ENCODE measurements around the gene TESK1.

Gene TESK1

GRCh38 chr9:35604578-35605350, at the start of gene TESK1:
TESK1 (plus strand) TSS chr9:35605262; CDS start chr9:35605620, 358 bp downstream.
- Histone ChIP-seq H3K27me3 (replicated peaks; ENCODE audit: insufficient read depth, low read length) (no peaks in the 10 kb centered on the region), H3K36me3 (replicated peaks; ENCODE audit: insufficient read depth, low read length) (no peaks in the 10 kb centered on the region), H2AFZ (ENCODE audit: low read length) (peak within 1 kb of the TSS; percentile 83), H3K27ac (ENCODE audit: low read length) (peak within 1 kb of the TSS; percentile 62; the same call in 1 of the 2 replicates), H3K79me2 (ENCODE audit: low read length) (peaks cover 15% of the 10 kb centered on the region), H3K4me2 (ENCODE audit: low read depth, low read length) (peak within 1 kb of the TSS; percentile 82), H3F3A (ENCODE audit: insufficient read depth, low read length) (peaks cover 6% of the 10 kb centered on the region), H3K4me1 (ENCODE audit: low read length) (peaks cover 16% of the 10 kb centered on the region), H3K9me2 (replicated peaks; ENCODE audit: insufficient read depth, low read length) (no peaks in the 10 kb centered on the region), H3K9me3 (replicated peaks; ENCODE audit: insufficient read depth, low read length) (no peaks in the 10 kb centered on the region), H3K9ac (ENCODE audit: low read length) (peak within 1 kb of the TSS; percentile 55; the same call in 1 of the 2 replicates), H4K20me1 (ENCODE audit: insufficient read depth, low read length) (no peaks in the 10 kb centered on the region), H3K4me3 (ENCODE audit: low read length) (peak within 1 kb of the TSS; percentile 78)
- DNase-seq, result peak; percentile 91
- TF ChIP-seq EZH2phosphoT487 (IDR thresholded peaks at IDR 0.05; ENCODE audit: low read length) (no peak), EZH2 (optimal IDR thresholded peaks at IDR 0.05; ENCODE audit: low read depth, low read length) (no peak), CTCF (IDR thresholded peaks at IDR 0.05; ENCODE audit: low read length) (no peak)

- no peaks in the 10 kb centered on the region for H3K79me2 ChIP-seq (ENCODE audit: low read length)
- no peaks in the 10 kb centered on the region for H3K27me3 ChIP-seq (replicated peaks; ENCODE audit: insufficient read depth, low read length)
Observed at GRCh38 chr9:35555881-35556280, 49.2 kb upstream of the TESK1 start.

GRCh38 chr9:35556776-35557175, 48.3 kb upstream of the TESK1 start:
- H3K36me3 ChIP-seq (replicated peaks; ENCODE audit: insufficient read depth, low read length), result no peaks in the 10 kb centered on the region
- no peaks in the 10 kb centered on the region for H3K79me2 ChIP-seq (ENCODE audit: low read length)
- no peaks in the 10 kb centered on the region for H3F3A ChIP-seq (ENCODE audit: insufficient read depth, low read length)
- no peak overlapping the region for H3K4me2 ChIP-seq (ENCODE audit: low read depth, low read length)
- no peaks in the 10 kb centered on the region for H3K9me2 ChIP-seq (replicated peaks; ENCODE audit: insufficient read depth, low read length)
- H3K27me3 ChIP-seq (replicated peaks; ENCODE audit: insufficient read depth, low read length), result no peaks in the 10 kb centered on the region
- H3K9me3 ChIP-seq (replicated peaks; ENCODE audit: insufficient read depth, low read length), result no peaks in the 10 kb centered on the region
- no peak for TF ChIP-seq EZH2 (optimal IDR thresholded peaks at IDR 0.05; ENCODE audit: low read depth, low read length)
- no peak overlapping the region for H3K9ac ChIP-seq (ENCODE audit: low read length)
- H4K20me1 ChIP-seq (ENCODE audit: insufficient read depth, low read length), result no peaks in the 10 kb centered on the region
- H3K4me3 ChIP-seq (ENCODE audit: low read length), result no peak overlapping the region
- no peaks in the 10 kb centered on the region for H3K4me1 ChIP-seq (ENCODE audit: low read length)
- H2AFZ ChIP-seq (ENCODE audit: low read length), result no peak overlapping the region
- H3K27ac ChIP-seq (ENCODE audit: low read length), result no peak overlapping the region
- DNase-seq, result no peak

More at GRCh38 chr9:35555881-35556280, 49.2 kb upstream of the TESK1 start:
- no peak for DNase-seq
- Histone ChIP-seq H2AFZ (ENCODE audit: low read length) (no peak overlapping the region), H3K9me3 (replicated peaks; ENCODE audit: insufficient read depth, low read length) (no peaks in the 10 kb centered on the region), H3K4me3 (ENCODE audit: low read length) (no peak overlapping the region), H3K36me3 (replicated peaks; ENCODE audit: insufficient read depth, low read length) (no peaks in the 10 kb centered on the region), H4K20me1 (ENCODE audit: insufficient read depth, low read length) (no peaks in the 10 kb centered on the region), H3K27ac (ENCODE audit: low read length) (no peak overlapping the region), H3K4me1 (ENCODE audit: low read length) (no peaks in the 10 kb centered on the region), H3F3A (ENCODE audit: insufficient read depth, low read length) (no peaks in the 10 kb centered on the region), H3K9ac (ENCODE audit: low read length) (no peak overlapping the region), H3K4me2 (ENCODE audit: low read depth, low read length) (no peak overlapping the region), H3K9me2 (replicated peaks; ENCODE audit: insufficient read depth, low read length) (no peaks in the 10 kb centered on the region)
- TF ChIP-seq CTCF (IDR thresholded peaks at IDR 0.05; ENCODE audit: low read length) (no peak), EZH2phosphoT487 (IDR thresholded peaks at IDR 0.05; ENCODE audit: low read length) (no peak), EZH2 (optimal IDR thresholded peaks at IDR 0.05; ENCODE audit: low read depth, low read length) (no peak)

GRCh38 chr9:35557320-35557719, 47.7 kb upstream of the TESK1 start:
- H3K4me3 ChIP-seq (ENCODE audit: low read length), result no peak overlapping the region
- no peak overlapping the region for H2AFZ ChIP-seq (ENCODE audit: low read length)
- no peaks in the 10 kb centered on the region for H3K27me3 ChIP-seq (replicated peaks; ENCODE audit: insufficient read depth, low read length)
- H3F3A ChIP-seq (ENCODE audit: insufficient read depth, low read length), result no peaks in the 10 kb centered on the region
- no peaks in the 10 kb centered on the region for H3K9me3 ChIP-seq (replicated peaks; ENCODE audit: insufficient read depth, low read length)
- H3K9ac ChIP-seq (ENCODE audit: low read length), result no peak overlapping the region
- H4K20me1 ChIP-seq (ENCODE audit: insufficient read depth, low read length), result no peaks in the 10 kb centered on the region
- no peak for TF ChIP-seq CTCF (IDR thresholded peaks at IDR 0.05; ENCODE audit: low read length)
- no peaks in the 10 kb centered on the region for H3K79me2 ChIP-seq (ENCODE audit: low read length)
- H3K36me3 ChIP-seq (replicated peaks; ENCODE audit: insufficient read depth, low read length), result no peaks in the 10 kb centered on the region
- no peaks in the 10 kb centered on the region for H3K4me1 ChIP-seq (ENCODE audit: low read length)
- H3K27ac ChIP-seq (ENCODE audit: low read length), result no peak overlapping the region
- DNase-seq, result no peak
- H3K4me2 ChIP-seq (ENCODE audit: low read depth, low read length), result no peak overlapping the region
- H3K9me2 ChIP-seq (replicated peaks; ENCODE audit: insufficient read depth, low read length), result no peaks in the 10 kb centered on the region

All from MM.1S (cell line).